Bone marrow (tissue), 2 donors: ENCODE data around the gene PRH2.

Experiments used
- DNase-seq, 2 donors: peaks; one replicate each; lab custom pipeline; 2025; lab: John Stamatoyannopoulos, UW

Gene PRH2

GRCh38 chr12:10928746-10929286 lies at the start of gene PRH2:
Gene PRH2 (plus strand): TSS chr12:10929236. CDS start chr12:10929274, 38 bp downstream.
- no peak for DNase-seq

GRCh38 chr12:10884086-10884725 lies 44.8 kb upstream of the PRH2 start, which contains the start of gene PRH1:
Gene PRH1 (minus strand): TSS chr12:10884255. CDS start chr12:10884217, 38 bp downstream.
- no peak for DNase-seq

GRCh38 chr12:10889226-10889625 lies 39.8 kb upstream of the PRH2 start:
- no peak for DNase-seq

GRCh38 chr12:10891937-10892336 lies 37.1 kb upstream of the PRH2 start:
- no peak for DNase-seq

GRCh38 chr12:10896854-10897253 lies 32.2 kb upstream of the PRH2 start:
- DNase-seq: no peak

- DNase-seq: no peak
Measured at GRCh38 chr12:10900530-10900929, 28.5 kb upstream of the PRH2 start.

- DNase-seq: no peak
Measured at GRCh38 chr12:10900972-10901371, 28.1 kb upstream of the PRH2 start.

GRCh38 chr12:10901427-10901826 lies 27.6 kb upstream of the PRH2 start:
- no peak for DNase-seq

- no peak for DNase-seq
Measured at GRCh38 chr12:10904686-10905085, 24.4 kb upstream of the PRH2 start.

GRCh38 chr12:10909462-10909861 lies 19.6 kb upstream of the PRH2 start, which contains the start of gene TAS2R13:
Gene TAS2R13 (minus strand): TSS chr12:10909562. CDS start chr12:10909298, 264 bp downstream.
- DNase-seq: no peak

GRCh38 chr12:10910380-10910779 lies 18.7 kb upstream of the PRH2 start:
- no peak for DNase-seq

GRCh38 chr12:10919809-10920208 lies 9.2 kb upstream of the PRH2 start:
- DNase-seq: no peak

- no peak for DNase-seq
Measured at GRCh38 chr12:10926269-10926668, 2.8 kb upstream of the PRH2 start.

- no peak for DNase-seq
Measured at GRCh38 chr12:10936506-10936905, 7.5 kb downstream of the PRH2 start.

- no peak for DNase-seq
Measured at GRCh38 chr12:10939163-10939562, 10.1 kb downstream of the PRH2 start, which contains the start of gene TAS2R14. Gene TAS2R14 (minus strand): TSS chr12:10939263. CDS start chr12:10939207, 56 bp downstream.

GRCh38 chr12:10940389-10940788 lies 11.4 kb downstream of the PRH2 start:
- DNase-seq: no peak

- DNase-seq: no peak
Measured at GRCh38 chr12:10941369-10941768, 12.3 kb downstream of the PRH2 start.

- DNase-seq: no peak
Measured at GRCh38 chr12:10941916-10942607, 13.0 kb downstream of the PRH2 start.

GRCh38 chr12:10943167-10943566 lies 14.1 kb downstream of the PRH2 start:
- no peak for DNase-seq

GRCh38 chr12:10952645-10953044 lies 23.6 kb downstream of the PRH2 start:
- DNase-seq: no peak

- DNase-seq: no peak
Measured at GRCh38 chr12:10956085-10956484, 27.0 kb downstream of the PRH2 start.

GRCh38 chr12:10957741-10958140 lies 28.7 kb downstream of the PRH2 start:
- no peak for DNase-seq

GRCh38 chr12:10959804-10960203 lies 30.8 kb downstream of the PRH2 start:
- DNase-seq: no peak
